ENCODE data around the gene GADD45GIP1. TPM values are rescaled to one million over a fixed set of nuclear protein-coding genes. Genes with fewer than 3 reads are reported as not detected.

Gene GADD45GIP1
- total RNA-seq, 4 donors from 2014 or later: 28.6 to 55.0 (median 33.6) TPM

- Histone ChIP-seq H3K36me3 (peaks cover 0 to 42% (median 19%) of the 10 kb centered on the region in 4 donors), H3K27ac (peak overlapping the region in 2 of 4 donors; percentile 95 to 97), H3K9me3 (no peaks in the 10 kb centered on the region), H3K4me1 (peaks cover 20 to 63% (median 36%) of the 10 kb centered on the region in 4 donors), H3K27me3 (no peaks in the 10 kb centered on the region), H3K4me3 (no peak overlapping the region)
- TF ChIP-seq CTCF (IDR thresholded peaks at IDR 0.05) (no peak), POLR2AphosphoS5 (IDR thresholded peaks at IDR 0.05) (no peak), EP300 (IDR thresholded peaks at IDR 0.05; ENCODE audit: low read depth) (no peak), POLR2A (IDR thresholded peaks at IDR 0.05) (no peak)
- intact Hi-C loops (cut with DNase I; ENCODE audit: low total_unique reads): loop anchor here (10.0 kb wide), 1 partner anchor 59 kb away; the partner anchor contains the start of genes DNASE2 and KLF1
- WGBS, 2 donors (ENCODE audit: low coverage in 1 of 2): 80 to 83% methylated on average over 15 to 18 of the region's 18 CpGs
- in situ Hi-C loops (cut with MboI; ENCODE audit: low pct_ligation_motif_present in 1 of 4, low pct_unique_long_range_greater_than_20kb in 1 of 4, low sequenced_read_pairs in 3 of 4): no loop called here
- no peak for DNase-seq
Observed at GRCh38 chr19:12943437-12944044, 13.5 kb downstream of the GADD45GIP1 start.

GRCh38 chr19:12940897-12941296 is 16.1 kb downstream of the GADD45GIP1 start:
- Histone ChIP-seq H3K9me3 (no peaks in the 10 kb centered on the region), H3K27ac (peak overlapping the region in 1 of 4 donors; percentile 98), H3K36me3 (peaks cover 0 to 33% (median 15%) of the 10 kb centered on the region in 4 donors), H3K27me3 (no peaks in the 10 kb centered on the region), H3K4me3 (no peak overlapping the region), H3K4me1 (peaks cover 16 to 57% (median 33%) of the 10 kb centered on the region in 4 donors)
- no peak for DNase-seq
- 72% methylated on average over 2 of the region's 2 CpGs; no CpG with 5 or more reads in 1 of the 2 donors for WGBS, 2 donors (ENCODE audit: low coverage in 1 of 2)
- in situ Hi-C loops (cut with MboI; ENCODE audit: low pct_ligation_motif_present in 1 of 4, low pct_unique_long_range_greater_than_20kb in 1 of 4, low sequenced_read_pairs in 3 of 4) (no loop called here), intact Hi-C loops (cut with DNase I; ENCODE audit: low total_unique reads) (loop anchor here (10.0 kb wide), 1 partner anchor 56 kb away; the partner anchor contains the start of genes DNASE2 and KLF1)
- TF ChIP-seq EP300 (IDR thresholded peaks at IDR 0.05; ENCODE audit: low read depth): no peak

GRCh38 chr19:12939975-12940423 is 17.0 kb downstream of the GADD45GIP1 start:
- peak overlapping the region in 3 of 4 donors; percentile 90 to 100 (median 91) for H3K4me3 ChIP-seq
- H3K9me3 ChIP-seq: no peaks in the 10 kb centered on the region
- no peaks in the 10 kb centered on the region for H3K27me3 ChIP-seq
- in situ Hi-C loops (cut with MboI; ENCODE audit: low pct_ligation_motif_present in 1 of 4, low pct_unique_long_range_greater_than_20kb in 1 of 4, low sequenced_read_pairs in 3 of 4) (no loop called here), intact Hi-C loops (cut with DNase I; ENCODE audit: low total_unique reads) (loop anchor here (10.0 kb wide), 1 partner anchor 55 kb away; the partner anchor contains the start of genes DNASE2 and KLF1)
- peak overlapping the region; percentile 95 to 98 (median 98) for H3K27ac ChIP-seq
- 64% methylated on average over 10 of the region's 10 CpGs; no CpG with 5 or more reads in 1 of the 2 donors for WGBS, 2 donors (ENCODE audit: low coverage in 1 of 2)
- peaks cover 16 to 53% (median 33%) of the 10 kb centered on the region in 4 donors for H3K4me1 ChIP-seq
- TF ChIP-seq EP300 (IDR thresholded peaks at IDR 0.05; ENCODE audit: low read depth): no peak
- no peak for TF ChIP-seq POLR2AphosphoS5 (IDR thresholded peaks at IDR 0.05)
- TF ChIP-seq POLR2A (IDR thresholded peaks at IDR 0.05): no peak
- no peak for TF ChIP-seq CTCF (IDR thresholded peaks at IDR 0.05)
- DNase-seq: no peak
- peaks cover 0 to 33% (median 15%) of the 10 kb centered on the region in 4 donors for H3K36me3 ChIP-seq

GRCh38 chr19:12938779-12939601 is 18.0 kb downstream of the GADD45GIP1 start:
- TF ChIP-seq POLR2AphosphoS5 (IDR thresholded peaks at IDR 0.05): no peak
- TF ChIP-seq POLR2A (IDR thresholded peaks at IDR 0.05): peak; percentile 25
- peak; percentile 37 to 76 (median 45) for TF ChIP-seq CTCF (IDR thresholded peaks at IDR 0.05)
- TF ChIP-seq EP300 (IDR thresholded peaks at IDR 0.05; ENCODE audit: low read depth): no peak
- Histone ChIP-seq H3K27me3 (no peaks in the 10 kb centered on the region), H3K4me1 (peaks cover 16 to 50% (median 33%) of the 10 kb centered on the region in 4 donors), H3K36me3 (peaks cover 0 to 30% (median 12%) of the 10 kb centered on the region in 4 donors), H3K27ac (peak overlapping the region; percentile 95 to 98 (median 98)), H3K4me3 (peak overlapping the region; percentile 90 to 100 (median 92)), H3K9me3 (no peaks in the 10 kb centered on the region)
- WGBS, 2 donors (ENCODE audit: low coverage in 1 of 2): 1 to 10% methylated on average over 2 to 53 of the region's 54 CpGs
- peak; percentile 45 for DNase-seq
- intact Hi-C loops (cut with DNase I; ENCODE audit: low total_unique reads) (no loop called here), in situ Hi-C loops (cut with MboI; ENCODE audit: low pct_ligation_motif_present in 1 of 4, low pct_unique_long_range_greater_than_20kb in 1 of 4, low sequenced_read_pairs in 3 of 4) (no loop called here)
